WTC11 (cell line): ENCODE results near the gene AIF1. TPM values are rescaled to one million over a fixed set of nuclear protein-coding genes. Genes with fewer than 3 reads are reported as not detected.
A peak's percentile ranks its signal among the peaks of the same experiment; 100 is the strongest.

Experiments
- ATAC-seq: fragments of 200-7000 bp; cut with Tn5 transposase; 2 replicates; pipeline ENCODE4 v1.10.0; 2021; ENCODE audit warnings: mild to moderate bottlenecking, moderate library complexity
- CTCF ChIA-PET: fragments of 300-600 bp; sonication (Branson Sonifier 250); formaldehyde crosslinking; loops from one replicate; lab custom pipeline; 2021; ENCODE audit warnings: antibody characterized with exemption; lab: Charles Lee
- POLR2A ChIA-PET: fragments of 350-600 bp; sonication (Branson Sonifier 250); formaldehyde crosslinking; loops from one replicate; lab custom pipeline; 2021; ENCODE audit warnings: antibody characterized with exemption; lab: Charles Lee
- DNase-seq: peaks from one replicate; pipeline ENCODE4 v3.0.0; 2021; ENCODE audit warnings: low spot score
- H3K27ac Mint-ChIP-seq: 2 replicates; pipeline ENCODE4 v1.8.0; 2021; ENCODE audit warnings: mixed read lengths
- H3K27me3 Mint-ChIP-seq: 2 replicates; pipeline ENCODE4 v1.8.0; 2021; ENCODE audit warnings: low read depth, mild to moderate bottlenecking, moderate library complexity, mixed read lengths
- H3K36me3 Mint-ChIP-seq: 2 replicates; pipeline ENCODE4 v1.8.0; 2021; ENCODE audit warnings: mixed read lengths
- H3K4me1 Mint-ChIP-seq: 2 replicates; pipeline ENCODE4 v1.8.0; 2022; ENCODE audit warnings: mixed read lengths
- H3K4me3 Mint-ChIP-seq: 2 replicates; pipeline ENCODE4 v1.8.0; 2021; ENCODE audit warnings: mild to moderate bottlenecking, moderate library complexity, mixed read lengths
- H3K9me3 Mint-ChIP-seq: 2 replicates; pipeline ENCODE4 v1.8.0; 2021; ENCODE audit warnings: mixed read lengths
- AR ChIP-seq: fragments of 250-450 bp; sonication (Bioruptor Pico); IDR thresholded peaks from 2 replicates; pipeline ENCODE4 v1.9.0; 2021; ENCODE audit warnings: mild to moderate bottlenecking
- CBFB ChIP-seq: sonication (generic); formaldehyde crosslinking; IDR thresholded peaks from 2 replicates; pipeline ENCODE4 v1.8.1; 2022; ENCODE audit warnings: mild to moderate bottlenecking, low read depth, missing genetic modification reagents
- CTCF ChIP-seq: fragments of 200-600 bp; IDR thresholded peaks from 2 replicates; pipeline ENCODE4 v1.8.0; 2022; ENCODE audit warnings: antibody characterized with exemption
- ELF4 ChIP-seq: sonication (generic); formaldehyde crosslinking; IDR thresholded peaks from 2 replicates; pipeline ENCODE4 v1.8.1; 2022; ENCODE audit warnings: low read depth, mild to moderate bottlenecking, moderate library complexity, missing genetic modification reagents
- FOXK1 ChIP-seq: sonication (generic); formaldehyde crosslinking; IDR thresholded peaks from 2 replicates; pipeline ENCODE4 v1.8.0; 2022; ENCODE audit warnings: mild to moderate bottlenecking, moderate library complexity, missing genetic modification reagents
- KAT7 ChIP-seq: sonication (generic); formaldehyde crosslinking; IDR thresholded peaks from 2 replicates; pipeline ENCODE4 v1.8.1; 2023; ENCODE audit warnings: missing genetic modification reagents, mild to moderate bottlenecking, borderline replicate concordance
- NFATC4 ChIP-seq: fragments of 250-450 bp; sonication (Bioruptor Pico); IDR thresholded peaks from 2 replicates; pipeline ENCODE4 v1.9.0; 2021; ENCODE audit warnings: mild to moderate bottlenecking
- NFYB ChIP-seq: sonication (generic); formaldehyde crosslinking; conservative IDR thresholded peaks from 2 replicates; pipeline ENCODE4 v1.8.0; 2022; ENCODE audit warnings: low read depth, missing genetic modification reagents
- PREB ChIP-seq: sonication (generic); formaldehyde crosslinking; IDR thresholded peaks from 2 replicates; pipeline ENCODE4 v1.8.1; 2022; ENCODE audit warnings: mild to moderate bottlenecking, missing genetic modification reagents, moderate library complexity, borderline replicate concordance
- RORB ChIP-seq: fragments of 250-450 bp; sonication (Bioruptor Pico); IDR thresholded peaks from 2 replicates; pipeline ENCODE4 v1.9.0; 2021; ENCODE audit warnings: mild to moderate bottlenecking
- SMAD4 ChIP-seq: sonication (generic); formaldehyde crosslinking; IDR thresholded peaks from 2 replicates; pipeline ENCODE4 v1.8.0; 2022; ENCODE audit warnings: mild to moderate bottlenecking, missing genetic modification reagents
- TCF7 ChIP-seq: sonication (generic); formaldehyde crosslinking; IDR thresholded peaks from 2 replicates; pipeline ENCODE4 v1.8.0; 2022; ENCODE audit warnings: mild to moderate bottlenecking, low read depth, missing genetic modification reagents, moderate library complexity
- TP53 ChIP-seq: sonication (generic); formaldehyde crosslinking; IDR thresholded peaks from 2 replicates; pipeline ENCODE4 v1.8.1; 2023; ENCODE audit warnings: mild to moderate bottlenecking, missing genetic modification reagents
- ZMAT4 ChIP-seq: fragments of 250-450 bp; sonication (Bioruptor Pico); IDR thresholded peaks from 2 replicates; pipeline ENCODE4 v1.9.0; 2021; ENCODE audit warnings: mild to moderate bottlenecking
- ZNF219 ChIP-seq: sonication (generic); formaldehyde crosslinking; IDR thresholded peaks from 2 replicates; pipeline ENCODE4 v1.8.0; 2023; ENCODE audit warnings: missing genetic modification reagents, mild to moderate bottlenecking, borderline replicate concordance
- ZSCAN18 ChIP-seq: fragments of 250-450 bp; sonication (Bioruptor Pico); IDR thresholded peaks from 2 replicates; pipeline ENCODE4 v2.1.2; 2022; ENCODE audit warnings: mild to moderate bottlenecking, moderate library complexity
- total RNA-seq: library from RNA; stranded (reverse); gene quantifications from 3 replicates; pipeline ENCODE4 v1.2.3, GENCODE V29; 2021

The AIF1 gene
- total RNA-seq, 1 experiment from 2014 or later = 5.4 TPM

- POLR2A ChIA-PET = interaction anchor here (1.2 kb wide), 1 partner anchor 41 kb away, joined by 3 read pairs; the partner anchor contains the start of gene DDX39B
- Mint-ChIP-seq H3K9me3 (no peaks in the 10 kb centered on the region), H3K4me1 (peaks cover 38% of the 10 kb centered on the region)
- TF ChIP-seq ZSCAN18 (CRISPR knock-in tag) (no peak), CTCF (no peak), NFYB (no peak), ELF4 (CRISPR knock-in tag) (no peak), RORB (CRISPR knock-in tag) (no peak), SMAD4 (no peak), NFATC4 (CRISPR knock-in tag) (no peak), AR (no peak), FOXK1 (no peak), TP53 (CRISPR knock-in tag) (no peak), PREB (CRISPR knock-in tag) (no peak), CBFB (CRISPR knock-in tag) (no peak)
- TF ChIP-seq, all 79 proteins: peak for 0
- Mint-ChIP-seq H3K4me3 (peak within 1 kb of the TSS; percentile 92), H3K36me3 (no peaks in the 10 kb centered on the region), H3K27ac (peak within 1 kb of the TSS; percentile 10; the same call in 1 of the 2 replicates), H3K27me3 (peaks cover 37% of the 10 kb centered on the region)
- ATAC-seq (no peak), DNase-seq (no peak)
- CTCF ChIA-PET = interaction anchor here (1.1 to 15.1 kb wide), 7 partner anchors 8 to 35 kb away, joined by 3 to 293 read pairs (median 31); partner anchors contain the start of genes ATP6V1G2, NCR3 and NFKBIL1
Observed at GRCh38 chr6:31582230-31582643, 32.8 kb upstream of the AIF1 start, which contains the start of gene LTB. TSS of gene LTB (minus strand) at chr6:31582424. CDS start at chr6:31582417, 7 bp downstream.

- peak; percentile 54 for ATAC-seq
Observed at GRCh38 chr6:31585491-31585890, 29.5 kb upstream of the AIF1 start.

More at GRCh38 chr6:31585491-31585890, 29.5 kb upstream of the AIF1 start:
- Mint-ChIP-seq H3K4me1 (peaks cover 20% of the 10 kb centered on the region), H3K27ac (no peak overlapping the region), H3K4me3 (no peak overlapping the region), H3K36me3 (no peaks in the 10 kb centered on the region), H3K9me3 (no peaks in the 10 kb centered on the region), H3K27me3 (peaks cover 20% of the 10 kb centered on the region)
- CTCF ChIA-PET = interaction anchor here (0.5 to 15.1 kb wide), 7 partner anchors 11 to 1030 kb away, joined by 3 to 293 read pairs (median 5); partner anchors contain the start of genes AIF1, DDX39B, NCR3 and TNF
- POLR2A ChIA-PET = interaction anchor here (1.0 kb wide), 1 partner anchor 55 kb away, joined by 3 read pairs; no protein-coding TSS in a partner anchor
- TF ChIP-seq ZMAT4 (CRISPR knock-in tag) = no peak
- TF ChIP-seq CTCF = peak; percentile 54
- no peak for TF ChIP-seq KAT7 (CRISPR knock-in tag)
- TF ChIP-seq TCF7 (CRISPR knock-in tag) = no peak
- no peak for TF ChIP-seq ZNF219 (CRISPR knock-in tag)
- peak; percentile 62 for DNase-seq
